GM12865 (cell line): Measurements from ENCODE around the gene CHRDL2.

ENCODE experiments used
- DNase-seq: peaks from one replicate; pipeline ENCODE4 v3.0.0; 2010; ENCODE audit warnings: low read depth
- H3K4me3 ChIP-seq: 2 replicates; pipeline ENCODE4 v1.5.1; 2011; ENCODE audit warnings: mild to moderate bottlenecking, low read depth, low read length, control low read depth
- CTCF ChIP-seq: IDR thresholded peaks from 2 replicates; pipeline ENCODE4 v1.5.1; 2011; ENCODE audit warnings: low read length, control low read depth, low read depth, inconsistent platforms; ENCODE audit not compliant: insufficient read depth; ENCODE audit errors: missing control alignments

Gene CHRDL2

GRCh38 chr11:74646954-74647353 lies 84.3 kb downstream of the CHRDL2 start:
- no peak for TF ChIP-seq CTCF
- no peak overlapping the region for H3K4me3 ChIP-seq
- DNase-seq: no peak
